Colonic mucosa (tissue), 4 donors: ENCODE data around the gene GDF15. TPM values are rescaled to one million over a fixed set of nuclear protein-coding genes. Genes with fewer than 3 reads are reported as not detected.
A peak's percentile ranks its signal among the peaks of the same experiment; 100 is the strongest.

ENCODE experiments used
- DNase-seq: peaks from one replicate; pipeline ENCODE4 v3.0.0-alpha.2; 2020
- H3K27ac ChIP-seq: fragments of 200-600 bp; one replicate; pipeline ENCODE4 v1.8.0; 2021
- H3K27me3 ChIP-seq: fragments of 200-600 bp; one replicate; pipeline ENCODE4 v1.8.0; 2021
- H3K36me3 ChIP-seq: fragments of 200-600 bp; one replicate; pipeline ENCODE4 v1.8.0; 2021
- H3K4me1 ChIP-seq: fragments of 200-600 bp; one replicate; pipeline ENCODE4 v1.8.0; 2021; ENCODE audit warnings: mild to moderate bottlenecking
- H3K4me3 ChIP-seq: fragments of 200-600 bp; one replicate; pipeline ENCODE4 v1.8.0; 2021
- H3K9ac ChIP-seq, 2 donors: one replicate each; pipeline ENCODE4 v1.7.0; 2013; ENCODE audit warnings: control low read depth in 2 of 2, low read depth in 2 of 2, low read length in 2 of 2
- H3K9me3 ChIP-seq: fragments of 200-600 bp; one replicate; pipeline ENCODE4 v1.8.0; 2021
- intact Hi-C: fragments of 100-400 bp; cut with DNase I; formaldehyde crosslinking; loops from one replicate; pipeline ENCODE4 v1.14.1; 2022
- total RNA-seq, 2 donors: library from RNA; stranded (reverse); fragmentation: NEBNext Ultra II Directional in 1 of 2; extraction: Animal tissue kit (Norgen Biotek cat#: 25700) in 1 of 2; gene quantifications; one replicate each; pipeline ENCODE4 v1.2.1, GENCODE V29; 2021
- TF ChIP-seq, protein P1 (sequence below): fragments of 200-600 bp; IDR thresholded peaks from one replicate; pipeline ENCODE4 v1.8.0; 2022; ENCODE audit warnings: antibody characterized with exemption, mild to moderate bottlenecking
- donor health status: healthy.
- donor health status: DM: no; HTN: no; CAD: no.
- donor health status: DM: no; HTN: no; CAD: no.

GDF15 gene
- total RNA-seq, 2 donors from 2014 or later, result 120 to 159 TPM

DNA sequence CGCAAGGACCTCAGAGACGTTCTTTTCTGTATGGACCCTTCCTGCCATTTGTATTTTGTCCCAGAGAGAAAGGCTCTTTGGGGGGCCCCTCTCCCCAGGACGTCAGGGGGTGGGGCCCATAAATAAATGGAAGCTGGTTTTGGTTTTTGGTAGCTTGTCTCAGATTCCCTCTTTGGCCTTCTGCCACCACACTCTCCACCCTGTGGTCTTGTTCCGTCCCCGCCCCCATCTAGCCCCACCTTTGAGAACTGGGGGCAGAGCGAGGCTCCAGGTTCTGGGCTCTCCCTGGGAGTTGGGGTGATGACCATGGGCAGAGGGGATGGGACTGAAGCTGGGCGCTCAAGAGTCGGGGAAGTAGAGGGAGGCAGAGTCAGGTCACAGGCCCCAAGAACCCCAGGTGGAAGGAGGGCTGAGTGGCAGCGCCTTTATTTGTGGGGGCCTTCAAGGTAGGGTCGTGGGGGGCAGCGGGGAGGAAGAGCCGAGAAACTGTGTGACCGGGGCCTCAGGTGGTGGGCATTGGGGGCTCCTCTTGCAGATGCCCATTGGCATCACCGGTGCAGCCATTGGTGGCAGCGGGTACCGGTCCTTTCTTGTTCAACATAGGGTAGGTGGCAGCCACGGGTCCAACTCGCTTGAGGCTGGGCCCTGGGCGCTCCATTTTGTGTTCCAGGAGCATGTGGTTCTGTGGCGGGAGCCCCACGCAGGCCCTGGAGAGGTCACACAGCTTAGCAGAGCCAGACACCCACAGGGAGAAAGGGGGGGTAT is 48.6 kb downstream of the GDF15 start:
- H3K36me3 ChIP-seq, result no peaks in the 10 kb centered on the region
- H3K27ac ChIP-seq, result no peak overlapping the region
- no peak overlapping the region for H3K9ac ChIP-seq
- TF ChIP-seq, protein P1, sequence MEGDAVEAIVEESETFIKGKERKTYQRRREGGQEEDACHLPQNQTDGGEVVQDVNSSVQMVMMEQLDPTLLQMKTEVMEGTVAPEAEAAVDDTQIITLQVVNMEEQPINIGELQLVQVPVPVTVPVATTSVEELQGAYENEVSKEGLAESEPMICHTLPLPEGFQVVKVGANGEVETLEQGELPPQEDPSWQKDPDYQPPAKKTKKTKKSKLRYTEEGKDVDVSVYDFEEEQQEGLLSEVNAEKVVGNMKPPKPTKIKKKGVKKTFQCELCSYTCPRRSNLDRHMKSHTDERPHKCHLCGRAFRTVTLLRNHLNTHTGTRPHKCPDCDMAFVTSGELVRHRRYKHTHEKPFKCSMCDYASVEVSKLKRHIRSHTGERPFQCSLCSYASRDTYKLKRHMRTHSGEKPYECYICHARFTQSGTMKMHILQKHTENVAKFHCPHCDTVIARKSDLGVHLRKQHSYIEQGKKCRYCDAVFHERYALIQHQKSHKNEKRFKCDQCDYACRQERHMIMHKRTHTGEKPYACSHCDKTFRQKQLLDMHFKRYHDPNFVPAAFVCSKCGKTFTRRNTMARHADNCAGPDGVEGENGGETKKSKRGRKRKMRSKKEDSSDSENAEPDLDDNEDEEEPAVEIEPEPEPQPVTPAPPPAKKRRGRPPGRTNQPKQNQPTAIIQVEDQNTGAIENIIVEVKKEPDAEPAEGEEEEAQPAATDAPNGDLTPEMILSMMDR, result no peak
- no peaks in the 10 kb centered on the region for H3K27me3 ChIP-seq
- H3K4me3 ChIP-seq, result no peak overlapping the region
- DNase-seq, result no peak
- H3K4me1 ChIP-seq, result peaks cover 8% of the 10 kb centered on the region
- H3K9me3 ChIP-seq, result no peaks in the 10 kb centered on the region
- intact Hi-C loops, result no loop called here

DNA sequence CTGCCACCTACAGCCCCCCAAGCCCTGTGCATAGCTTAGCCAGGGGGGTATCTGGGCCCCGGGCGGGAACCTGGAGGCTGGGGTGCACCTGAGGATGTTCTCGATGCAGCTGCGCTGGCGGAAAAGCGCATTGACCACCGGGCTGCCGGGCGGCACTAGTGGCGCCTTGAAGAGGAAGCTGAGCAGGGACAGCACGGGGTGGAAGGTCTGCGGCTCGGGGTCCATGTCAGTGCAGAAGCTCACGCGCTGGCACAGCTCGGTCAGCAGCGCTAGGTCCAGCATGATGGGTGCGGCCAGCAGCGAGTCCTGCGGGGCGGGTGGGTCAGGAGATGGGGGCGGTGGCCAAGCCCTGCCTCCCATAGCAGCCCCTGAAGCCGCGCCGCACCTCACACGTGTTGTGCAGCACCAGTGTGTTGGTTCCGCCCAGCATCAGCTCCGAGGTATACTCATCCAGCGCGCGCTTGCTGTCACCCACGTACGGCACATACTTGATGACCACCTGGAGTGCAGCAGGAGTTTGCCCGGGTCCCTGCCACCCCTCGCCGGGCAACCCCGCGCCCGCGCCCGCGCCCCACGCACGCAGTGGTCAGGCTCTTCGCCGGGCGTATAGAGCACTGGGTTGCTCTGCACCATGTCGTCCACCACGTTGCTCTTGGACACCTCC is 49.4 kb downstream of the GDF15 start:
- TF ChIP-seq, protein P1, result no peak
- intact Hi-C loops, result no loop called here
- H3K27me3 ChIP-seq, result no peaks in the 10 kb centered on the region
- H3K36me3 ChIP-seq, result no peaks in the 10 kb centered on the region
- peaks cover 8% of the 10 kb centered on the region for H3K4me1 ChIP-seq
- H3K4me3 ChIP-seq, result no peak overlapping the region
- no peaks in the 10 kb centered on the region for H3K9me3 ChIP-seq
- H3K27ac ChIP-seq, result no peak overlapping the region
- no peak overlapping the region for H3K9ac ChIP-seq
- no peak for DNase-seq

DNA sequence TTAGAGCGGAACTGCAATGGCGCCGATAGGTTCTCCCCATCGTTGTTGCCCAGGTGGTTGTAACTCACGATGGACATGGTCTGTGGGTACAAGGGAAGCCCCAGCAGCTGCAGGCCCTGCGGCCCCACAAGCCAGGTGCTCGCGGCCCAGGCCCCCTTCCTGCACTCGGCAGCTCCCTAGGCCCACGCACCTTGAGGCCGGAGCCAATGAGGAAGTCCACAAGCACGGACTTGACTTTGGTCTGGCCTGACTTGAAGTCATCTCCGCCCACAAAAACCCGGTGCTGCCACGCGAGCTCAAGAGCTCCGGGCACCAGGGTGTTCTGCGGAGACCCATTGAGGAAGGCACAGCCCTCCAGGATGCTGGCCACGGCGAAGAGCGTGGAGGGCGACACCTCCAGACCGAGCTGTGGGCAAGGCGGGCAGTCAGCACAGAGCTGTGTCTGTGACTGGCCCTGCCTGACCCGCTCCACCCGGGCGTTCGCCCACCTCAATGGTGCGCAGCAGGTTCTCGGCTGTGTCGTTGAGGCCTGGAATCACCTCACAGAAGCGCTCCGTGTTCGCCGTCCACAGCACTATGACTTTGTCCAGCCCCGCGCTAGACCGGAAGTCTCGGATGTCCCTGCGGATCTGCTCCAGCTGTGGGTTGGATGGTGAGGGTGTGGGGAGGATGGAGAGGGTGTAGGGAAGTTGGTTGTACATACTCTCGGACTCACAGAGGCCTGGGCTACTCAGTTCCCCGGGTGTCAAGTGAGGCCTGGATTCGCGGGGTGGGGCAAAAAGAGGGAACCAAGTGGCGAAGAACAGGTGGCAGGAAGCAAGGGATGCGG is 50.1 kb downstream of the GDF15 start:
- no peak for DNase-seq
- Histone ChIP-seq H3K36me3 (no peaks in the 10 kb centered on the region), H3K9me3 (no peaks in the 10 kb centered on the region), H3K9ac (no peak overlapping the region), H3K4me3 (no peak overlapping the region), H3K27ac (no peak overlapping the region), H3K27me3 (no peaks in the 10 kb centered on the region), H3K4me1 (peaks cover 8% of the 10 kb centered on the region)
- TF ChIP-seq, protein P1, result no peak
- intact Hi-C loops, result no loop called here

DNA sequence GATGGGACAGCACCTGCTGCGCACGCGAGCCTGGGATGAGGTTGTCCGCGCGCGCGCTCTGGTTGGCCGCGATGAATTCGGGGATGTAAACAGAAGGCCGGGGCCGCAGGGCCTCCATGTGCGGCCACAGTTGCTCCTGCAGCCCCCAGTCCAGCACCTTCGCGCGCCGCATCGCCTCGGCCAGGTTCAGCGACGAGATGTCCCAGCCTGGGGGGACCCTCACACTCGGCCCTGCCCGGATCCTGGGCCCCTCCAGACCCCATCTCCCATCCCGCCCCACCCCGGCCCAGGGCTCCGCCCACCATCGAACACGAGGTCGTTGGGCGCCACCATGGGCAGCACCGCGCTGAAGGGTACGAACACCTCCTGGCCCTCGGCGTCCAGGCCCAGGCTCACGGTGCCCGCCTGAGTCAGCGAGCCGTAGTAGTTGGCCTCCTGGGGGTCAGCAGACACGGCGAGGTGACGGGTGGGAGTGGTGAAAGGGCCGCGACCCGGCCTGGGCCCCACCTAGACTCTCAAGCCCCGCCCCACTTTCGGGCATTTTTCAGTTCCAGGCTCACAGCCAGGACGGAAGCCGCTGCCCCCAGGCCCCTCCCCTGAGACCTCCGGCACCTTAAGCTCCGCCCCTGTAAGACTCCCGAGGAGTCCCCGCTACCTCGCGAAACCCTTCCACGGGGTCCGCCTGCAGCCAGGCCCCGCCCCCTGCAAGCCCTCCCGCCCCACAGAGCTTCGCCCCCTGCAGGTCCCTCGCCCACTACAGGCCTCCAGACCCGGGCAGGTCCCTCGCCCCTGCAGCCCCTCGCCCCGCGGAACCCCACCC is 50.9 kb downstream of the GDF15 start:
- Histone ChIP-seq H3K4me1 (peaks cover 8% of the 10 kb centered on the region), H3K27me3 (no peaks in the 10 kb centered on the region), H3K9me3 (no peaks in the 10 kb centered on the region), H3K9ac (no peak overlapping the region), H3K27ac (no peak overlapping the region), H3K36me3 (no peaks in the 10 kb centered on the region), H3K4me3 (peak overlapping the region; percentile 48)
- TF ChIP-seq, protein P1, result no peak
- DNase-seq, result peak; percentile 89
- intact Hi-C loops, result no loop called here
